PFSK-1 (cell line): ENCODE results near the gene MEMO1.

Experiments
- FOXP2 ChIP-seq: optimal IDR thresholded peaks from 2 replicates; pipeline ENCODE3; 2011; ENCODE audit warnings: borderline replicate concordance, control low read depth, inconsistent platforms; ENCODE audit not compliant: insufficient read depth; ENCODE audit errors: extremely low read length, extremely low read depth
- POLR2AphosphoS5 ChIP-seq: IDR thresholded peaks from 2 replicates; pipeline ENCODE4 v1.6.1; 2012; ENCODE audit warnings: low read depth, mild to moderate bottlenecking, control low read depth, low read length, moderate library complexity
- SIN3A ChIP-seq: IDR thresholded peaks from 2 replicates; pipeline ENCODE4 v1.6.1; 2012; ENCODE audit warnings: mild to moderate bottlenecking, low read length, moderate library complexity, borderline replicate concordance; ENCODE audit not compliant: insufficient read depth
- TAF1 ChIP-seq: IDR thresholded peaks from 2 replicates; pipeline ENCODE4 v1.6.1; 2012; ENCODE audit warnings: low read length, control low read depth, borderline replicate concordance; ENCODE audit not compliant: insufficient read depth
- TF ChIP-seq, protein P1 (sequence below), 2 experiments: IDR thresholded peaks; 2 replicates each; pipeline versions ENCODE4 v1.6.1 to v1.8.0; 2011 to 2012; ENCODE audit warnings: low read depth in 2 of 2, low read length in 2 of 2, control low read depth in 1 of 2, inconsistent platforms in 1 of 2, mild to moderate bottlenecking in 1 of 2, moderate library complexity in 1 of 2; ENCODE audit not compliant: insufficient read depth in 1 of 2

DNA sequence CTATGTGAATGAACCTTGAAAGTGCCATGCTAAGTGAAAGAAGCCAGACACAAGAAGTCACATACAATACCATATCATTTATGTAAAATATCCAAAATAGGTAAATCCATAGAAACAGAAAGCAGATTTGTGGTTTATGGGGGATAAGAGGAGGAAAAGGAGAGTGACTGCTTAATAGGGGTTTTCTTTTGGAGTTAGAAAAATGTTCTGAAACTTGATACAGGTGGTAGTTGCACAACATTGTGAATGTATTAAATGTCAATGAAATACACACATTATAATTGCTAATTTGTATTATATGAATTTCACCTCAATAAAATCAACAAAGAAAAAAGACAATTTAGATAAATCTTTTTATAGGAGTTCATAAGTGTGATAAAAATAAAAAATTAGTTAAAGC is 37.1 kb downstream of the MEMO1 start:
- TF ChIP-seq POLR2AphosphoS5: no peak
- TF ChIP-seq, protein P1, sequence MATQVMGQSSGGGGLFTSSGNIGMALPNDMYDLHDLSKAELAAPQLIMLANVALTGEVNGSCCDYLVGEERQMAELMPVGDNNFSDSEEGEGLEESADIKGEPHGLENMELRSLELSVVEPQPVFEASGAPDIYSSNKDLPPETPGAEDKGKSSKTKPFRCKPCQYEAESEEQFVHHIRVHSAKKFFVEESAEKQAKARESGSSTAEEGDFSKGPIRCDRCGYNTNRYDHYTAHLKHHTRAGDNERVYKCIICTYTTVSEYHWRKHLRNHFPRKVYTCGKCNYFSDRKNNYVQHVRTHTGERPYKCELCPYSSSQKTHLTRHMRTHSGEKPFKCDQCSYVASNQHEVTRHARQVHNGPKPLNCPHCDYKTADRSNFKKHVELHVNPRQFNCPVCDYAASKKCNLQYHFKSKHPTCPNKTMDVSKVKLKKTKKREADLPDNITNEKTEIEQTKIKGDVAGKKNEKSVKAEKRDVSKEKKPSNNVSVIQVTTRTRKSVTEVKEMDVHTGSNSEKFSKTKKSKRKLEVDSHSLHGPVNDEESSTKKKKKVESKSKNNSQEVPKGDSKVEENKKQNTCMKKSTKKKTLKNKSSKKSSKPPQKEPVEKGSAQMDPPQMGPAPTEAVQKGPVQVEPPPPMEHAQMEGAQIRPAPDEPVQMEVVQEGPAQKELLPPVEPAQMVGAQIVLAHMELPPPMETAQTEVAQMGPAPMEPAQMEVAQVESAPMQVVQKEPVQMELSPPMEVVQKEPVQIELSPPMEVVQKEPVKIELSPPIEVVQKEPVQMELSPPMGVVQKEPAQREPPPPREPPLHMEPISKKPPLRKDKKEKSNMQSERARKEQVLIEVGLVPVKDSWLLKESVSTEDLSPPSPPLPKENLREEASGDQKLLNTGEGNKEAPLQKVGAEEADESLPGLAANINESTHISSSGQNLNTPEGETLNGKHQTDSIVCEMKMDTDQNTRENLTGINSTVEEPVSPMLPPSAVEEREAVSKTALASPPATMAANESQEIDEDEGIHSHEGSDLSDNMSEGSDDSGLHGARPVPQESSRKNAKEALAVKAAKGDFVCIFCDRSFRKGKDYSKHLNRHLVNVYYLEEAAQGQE (IDR thresholded peaks at IDR 0.05; ENCODE audit: insufficient read depth in 1 of 2, low read depth in 2 of 2, low read length in 2 of 2): no peak
- TF ChIP-seq TAF1: no peak
- TF ChIP-seq SIN3A: no peak
- no peak for TF ChIP-seq FOXP2
